GM12878 (cell line): ENCODE results near the gene LEMD3. TPM values are rescaled to one million over a fixed set of nuclear protein-coding genes. Genes with fewer than 3 reads are reported as not detected.
A peak's percentile ranks its signal among the peaks of the same experiment; 100 is the strongest.

Source experiments
- ATAC-seq: fragments of 200-7000 bp; cut with Tn5 transposase; 3 replicates; pipeline ENCODE4 v1.9.1; 2020; ENCODE audit warnings: mild to moderate bottlenecking, moderate library complexity
- BruUV-seq: library from RNA; stranded (reverse); fragments of 400-500 nt; replicated peaks from 2 replicates; lab custom pipeline; 2021; lab: Mats Ljungman, UMichigan
- CTCF ChIA-PET: fragments of 300-600 bp; sonication (Branson Sonifier 250); formaldehyde crosslinking; extraction: SDS; loops from one replicate; lab custom pipeline; 2021; ENCODE audit warnings: inconsistent platforms; lab: Yijun Ruan, JAX
- POLR2A ChIA-PET: fragments of 350-600 bp; formaldehyde crosslinking; extraction: SDS; loops from one replicate; lab custom pipeline; 2021; ENCODE audit warnings: inconsistent platforms; lab: Charles Lee
- RAD21 ChIA-PET: fragments of 300-600 bp; sonication (Branson Sonifier 250); formaldehyde crosslinking; loops from one replicate; lab custom pipeline; 2023; ENCODE audit warnings: antibody characterized with exemption; ENCODE audit not compliant: unreplicated experiment; lab: Charles Lee
- SMC1A ChIA-PET: fragments of 300-600 bp; sonication (Branson Sonifier 250); formaldehyde crosslinking; loops from one replicate; lab custom pipeline; 2023; ENCODE audit not compliant: unreplicated experiment, uncharacterized antibody; lab: Charles Lee
- DNase-seq: peaks from one replicate; pipeline ENCODE4 v3.0.0-alpha.2; 2011; ENCODE audit warnings: low read depth, low spot score
- FAIRE-seq: peaks from 3 replicates; lab custom pipeline; 2011; peaks lifted over from hg19 to GRCh38; lab: Jason Lieb, UNC
- H2AFZ ChIP-seq: 2 replicates; pipeline ENCODE4 v1.6.0; 2011; ENCODE audit warnings: low read depth, low read length, control low read depth; ENCODE audit not compliant: control insufficient read depth
- H3K27ac ChIP-seq: 2 replicates; pipeline ENCODE4 v1.5.1; 2011; ENCODE audit warnings: control low read depth; ENCODE audit not compliant: control insufficient read depth, insufficient read depth
- H3K27me3 ChIP-seq, 2 experiments: replicated peaks in 1 of 2; 2 replicates each; pipeline versions ENCODE4 v1.6.0 to v1.6.1; 2011; ENCODE audit warnings: low read length in 1 of 2; ENCODE audit not compliant: control insufficient read depth in 2 of 2, insufficient read depth in 2 of 2
- H3K36me3 ChIP-seq, 2 experiments: 2 replicates each; pipeline ENCODE4 v1.5.1; 2011; ENCODE audit warnings: low read length in 1 of 2; ENCODE audit not compliant: control insufficient read depth in 2 of 2, insufficient read depth in 2 of 2
- H3K4me1 ChIP-seq: 2 replicates; pipeline ENCODE4 v1.6.1; 2011; ENCODE audit warnings: mild to moderate bottlenecking, low read length, moderate library complexity, mixed read lengths; ENCODE audit not compliant: control insufficient read depth, insufficient read depth
- H3K4me2 ChIP-seq: 2 replicates; pipeline ENCODE4 v1.6.0; 2011; ENCODE audit warnings: control low read depth; ENCODE audit not compliant: control insufficient read depth, insufficient read depth
- H3K4me3 ChIP-seq: fragments of 200-600 bp; sonication (generic); 2 replicates; pipeline ENCODE4 v1.5.1; 2016
- H3K79me2 ChIP-seq: 2 replicates; pipeline ENCODE4 v1.6.0; 2011; ENCODE audit warnings: low read length; ENCODE audit not compliant: control insufficient read depth, insufficient read depth
- H3K9ac ChIP-seq: 2 replicates; pipeline ENCODE4 v1.8.0; 2011; ENCODE audit warnings: low read length, control low read depth, mixed read lengths; ENCODE audit not compliant: control insufficient read depth, insufficient read depth
- H3K9me3 ChIP-seq: replicated peaks from 3 replicates; pipeline ENCODE4 v1.5.1; 2011; ENCODE audit warnings: mild to moderate bottlenecking, low read length; ENCODE audit not compliant: control insufficient read depth, insufficient read depth
- H4K20me1 ChIP-seq: 2 replicates; pipeline ENCODE4 v1.6.0; 2011; ENCODE audit not compliant: control insufficient read depth, insufficient read depth
- HDAC2 ChIP-seq: fragments of 200-600 bp; sonication (generic); IDR thresholded peaks from 2 replicates; pipeline ENCODE4 v1.6.1; 2017
- IKZF2 ChIP-seq, 2 experiments: fragments of 450-650 bp; IDR thresholded peaks; 2 replicates each; pipeline ENCODE4 v1.6.1; 2017; ENCODE audit warnings: mild to moderate bottlenecking in 2 of 2, moderate library complexity in 2 of 2
- MLLT1 ChIP-seq: fragments of 450-650 bp; IDR thresholded peaks from 2 replicates; pipeline ENCODE4 v1.6.1; 2016; ENCODE audit warnings: mild to moderate bottlenecking
- MTA2 ChIP-seq: fragments of 450-650 bp; IDR thresholded peaks from 2 replicates; pipeline ENCODE4 v1.6.1; 2016; ENCODE audit warnings: low read depth, mild to moderate bottlenecking, moderate library complexity
- NFXL1 ChIP-seq: fragments of 450-650 bp; IDR thresholded peaks from 2 replicates; pipeline ENCODE4 v1.6.1; 2017; ENCODE audit warnings: antibody characterized with exemption, mild to moderate bottlenecking, borderline replicate concordance
- PKNOX1 ChIP-seq: fragments of 450-650 bp; IDR thresholded peaks from 2 replicates; pipeline ENCODE4 v1.6.1; 2016; ENCODE audit warnings: mild to moderate bottlenecking
- RUNX3 ChIP-seq: IDR thresholded peaks from 2 replicates; pipeline ENCODE4 v1.6.1; 2012; ENCODE audit warnings: low read length, inconsistent platforms
- SMAD1 ChIP-seq: fragments of 450-650 bp; IDR thresholded peaks from 2 replicates; pipeline ENCODE4 v1.6.1; 2018; ENCODE audit warnings: mild to moderate bottlenecking, low read depth; ENCODE audit not compliant: partially characterized antibody
- SMC3 ChIP-seq: IDR thresholded peaks from 2 replicates; pipeline ENCODE4 v1.6.1; 2011; ENCODE audit warnings: low read length, improper control_type of control experiment, borderline replicate concordance
- WGBS: methylation state at CpG from one replicate; pipeline ENCODE4 v1.1.6; 2016; ENCODE audit warnings: low lambda C conversion rate; ENCODE audit not compliant: insufficient replicate concordance, insufficient coverage; ENCODE audit errors: missing lambda C conversion rate; 5-methylcytosine and 5-hydroxymethylcytosine counted together
- in situ Hi-C: fragments of 300-500 bp; cut with MboI; formaldehyde crosslinking; loops from 9 replicates; pipeline ENCODE4 v1.14.3; 2018; ENCODE audit warnings: mixed read lengths
- intact Hi-C: fragments of 100-400 bp; cut with micrococcal nuclease; formaldehyde crosslinking; loops from one replicate; pipeline ENCODE4 v1.14.2; 2022; ENCODE audit not compliant: unreplicated experiment
- polyA plus RNA-seq, 11 experiments: library from polyadenylated mRNA; depleted of rRNA in 4 of 11; unstranded in 6 of 11; stranded (reverse) in 5 of 11; fragments of >200 nt; fragmentation: Nextera tagmentation in 4 of 11; fragmentation: Illumina TruSeq in 1 of 11; extraction: Ambion mirVana in 4 of 11; extraction: Trizol in 1 of 11; gene quantifications; 1 replicate in 1 of 11; 2 replicates in 10 of 11; pipeline versions ENCODE4 v1.2.1 to v1.2.3, GENCODE V29; 2011 to 2016; ENCODE audit warnings: inconsistent platforms in 2 of 11, missing spikeins in 2 of 11, low read depth in 1 of 11
- total RNA-seq, 4 experiments: library from RNA; depleted of rRNA in 3 of 4; stranded (reverse); fragments of >200 nt in 3 of 4; fragmentation: Illumina TruSeq in 1 of 4; extraction: Trizol in 1 of 4; gene quantifications; 2 replicates each; pipeline versions ENCODE4 v1.2.1 to v1.2.3, GENCODE V29; 2013 to 2021

Gene LEMD3
- total and polyA plus RNA-seq, 10 of the 15 experiments (the other 5 are each of a cell fraction or from before 2014, with no cell fraction given): 7.5 to 26.0 (median 16.5) TPM

- Histone ChIP-seq H3K4me2 (peak overlapping the region; percentile 77), H3K36me3 (peaks cover 0 to 5% of the 10 kb centered on the region in 2 experiments; a peak in 1 of 4 replicates), H3K9ac (peak overlapping the region; percentile 82), H2AFZ (peak overlapping the region; percentile 87), H3K4me3 (peak overlapping the region; percentile 86), H4K20me1 (peaks cover 4% of the 10 kb centered on the region; the same call in 1 of the 2 replicates), H3K27me3 (no peaks in the 10 kb centered on the region), H3K79me2 (peaks cover 51% of the 10 kb centered on the region), H3K9me3 (no peaks in the 10 kb centered on the region; the same call in 2 of the 3 replicates), H3K27ac (peak overlapping the region; percentile 83), H3K4me1 (peaks cover 5% of the 10 kb centered on the region)
- ChIA-PET RAD21 (interaction anchor here (0.6 to 9.1 kb wide), 25 partner anchors 9 to 734 kb away, joined by 3 to 91 read pairs (median 6); no protein-coding TSS in a partner anchor), SMC1A (interaction anchor here (0.6 to 8.3 kb wide), 29 partner anchors 12 to 628 kb away, joined by 3 to 155 read pairs (median 3); no protein-coding TSS in a partner anchor), CTCF (interaction anchor here (0.7 to 2.7 kb wide), 12 partner anchors 9 to 373 kb away, joined by 3 to 27 read pairs (median 9); partner anchors contain the start of gene WIF1), POLR2A (interaction anchor here (0.8 to 6.3 kb wide), 18 partner anchors 9 to 559 kb away, joined by 3 to 63 read pairs (median 4); no protein-coding TSS in a partner anchor)
- in situ Hi-C loops (no loop called here), intact Hi-C loops (loop anchor here (10.0 kb wide), 1 partner anchor 554 kb away; the partner anchor contains the start of gene RASSF3)
- FAIRE-seq: no peak
- TF ChIP-seq MTA2: 0 out of 2 replicates have a peak, but pooled peaks have one; percentile 21
- TF ChIP-seq PKNOX1: peak; percentile 53
- TF ChIP-seq MLLT1: 0 out of 2 replicates have a peak, but pooled peaks have one; percentile 88
- no peak for TF ChIP-seq NFXL1
- TF ChIP-seq IKZF2 (IDR thresholded peaks at IDR 0.05): 0 out of 4 replicates have a peak, but pooled peaks of 1 of the 2 experiments have one; percentile 31
- no peak for TF ChIP-seq HDAC2
- no peak for TF ChIP-seq SMC3
- TF ChIP-seq RUNX3: no peak
- peak; percentile 50 for TF ChIP-seq SMAD1
- TSS peak; percentile 90 for BruUV-seq
- 2% methylated on average over 11 of the region's 11 CpGs for WGBS
- no peak for DNase-seq
- peak; percentile 1; the same call in 1 of the 3 replicates for ATAC-seq
Measured at GRCh38 chr12:65168681-65169319, 583 bp upstream of the LEMD3 start.
